Stimulated activated CD8-positive, alpha-beta memory T cell treated with anti-CD3 and anti-CD28 coated beads, Interleukin-7, amount 100 ng/mL, for 1 hour (primary cell): Measurements from ENCODE around the gene PPP1R1C.
"Not testable (repeated sequence)": the region's sequence is repeated elsewhere in the genome, so short reads cannot be mapped to it uniquely, and the experiment has no call there.

Experiments used
- DNase-seq, 2 donors: peaks; one replicate each; pipeline ENCODE4 v3.0.0-alpha.2; 2020; ENCODE audit warnings: low read depth in 2 of 2

The PPP1R1C gene

GRCh38 chr2:181985632-181986205, at the start of gene PPP1R1C:
TSS of gene PPP1R1C (plus strand) at chr2:181985853. CDS start at chr2:181986111, 258 bp downstream.
- no peak for DNase-seq

- DNase-seq = no peak
Measured at GRCh38 chr2:181937473-181937872, 48.2 kb upstream of the PPP1R1C start.

- DNase-seq = no peak
Measured at GRCh38 chr2:181943411-181944124, 42.1 kb upstream of the PPP1R1C start.

GRCh38 chr2:181944164-181944913, 41.3 kb upstream of the PPP1R1C start:
- no peak for DNase-seq

- no peak for DNase-seq
Measured at GRCh38 chr2:181944914-181945291, 40.8 kb upstream of the PPP1R1C start.

- DNase-seq = no peak
Measured at GRCh38 chr2:181946444-181947127, 39.1 kb upstream of the PPP1R1C start.

- no peak for DNase-seq
Measured at GRCh38 chr2:181947273-181947672, 38.4 kb upstream of the PPP1R1C start.

GRCh38 chr2:181948227-181948626, 37.4 kb upstream of the PPP1R1C start:
- no peak for DNase-seq

GRCh38 chr2:181949047-181949446, 36.6 kb upstream of the PPP1R1C start:
- DNase-seq = no peak

- DNase-seq = no peak
Measured at GRCh38 chr2:181952404-181953226, 33.0 kb upstream of the PPP1R1C start.

- DNase-seq = peak; percentile 15 to 41
Measured at GRCh38 chr2:181953881-181954537, 31.6 kb upstream of the PPP1R1C start.

- DNase-seq = no peak
Measured at GRCh38 chr2:181954538-181954883, 31.1 kb upstream of the PPP1R1C start.

GRCh38 chr2:181955010-181955409, 30.6 kb upstream of the PPP1R1C start:
- DNase-seq = no peak

- not testable (repeated sequence) for DNase-seq
Measured at GRCh38 chr2:181955866-181956265, 29.8 kb upstream of the PPP1R1C start.

- no peak for DNase-seq
Measured at GRCh38 chr2:181957668-181958067, 28.0 kb upstream of the PPP1R1C start.

GRCh38 chr2:181958726-181959125, 26.9 kb upstream of the PPP1R1C start:
- DNase-seq = no peak

GRCh38 chr2:181959508-181959907, 26.1 kb upstream of the PPP1R1C start:
- no peak for DNase-seq

- DNase-seq = not testable (repeated sequence)
Measured at GRCh38 chr2:181961167-181961566, 24.5 kb upstream of the PPP1R1C start.

GRCh38 chr2:181962142-181962541, 23.5 kb upstream of the PPP1R1C start:
- DNase-seq = no peak

- DNase-seq = no peak
Measured at GRCh38 chr2:181970160-181970794, 15.4 kb upstream of the PPP1R1C start.
